Measurements from ENCODE around the gene HPD.
"Not testable (repeated sequence)": the region's sequence is repeated elsewhere in the genome, so short reads cannot be mapped to it uniquely, and the experiment has no call there.

HPD gene

GRCh38 chr12:121858662-121859572, at the start of gene HPD:
TSS of gene HPD (minus strand) at chr12:121858859. CDS start at chr12:121858823, 36 bp downstream.
- no peak for DNase-seq

- no peak for DNase-seq
These were observed 47.1 kb upstream of the HPD start for GRCh38 chr12:121905746-121906145.

- DNase-seq = no peak
These were observed 44.5 kb upstream of the HPD start for GRCh38 chr12:121903202-121903601.

GRCh38 chr12:121899590-121899989, 40.9 kb upstream of the HPD start:
- no peak for DNase-seq

- no peak for DNase-seq
These were observed 39.6 kb upstream of the HPD start for GRCh38 chr12:121898287-121898686.

GRCh38 chr12:121894633-121895032, 36.0 kb upstream of the HPD start:
- DNase-seq = no peak

- no peak for DNase-seq
These were observed 35.4 kb upstream of the HPD start for GRCh38 chr12:121893961-121894460.

- no peak for DNase-seq
These were observed 34.3 kb upstream of the HPD start for GRCh38 chr12:121892673-121893561.

- DNase-seq = not testable (repeated sequence)
These were observed 31.0 kb upstream of the HPD start for GRCh38 chr12:121889661-121890060.

- DNase-seq = no peak
These were observed 30.6 kb upstream of the HPD start for GRCh38 chr12:121889274-121889624.

GRCh38 chr12:121888478-121889273, 30.0 kb upstream of the HPD start, which contains the start of gene PSMD9:
TSS of gene PSMD9 (plus strand) at chr12:121888790. CDS start at chr12:121888857, 67 bp downstream.
- peak; percentile 99 for DNase-seq

GRCh38 chr12:121888083-121888477, 29.4 kb upstream of the HPD start:
- no peak for DNase-seq

- DNase-seq = not testable (repeated sequence)
These were observed 26.5 kb upstream of the HPD start for GRCh38 chr12:121885129-121885528.

- no peak for DNase-seq
These were observed 24.6 kb upstream of the HPD start for GRCh38 chr12:121883315-121883660.

GRCh38 chr12:121876080-121876447, 17.4 kb upstream of the HPD start:
- not testable (repeated sequence) for DNase-seq

GRCh38 chr12:121875582-121875981, 16.9 kb upstream of the HPD start:
- no peak for DNase-seq

GRCh38 chr12:121874071-121874470, 15.4 kb upstream of the HPD start:
- no peak for DNase-seq

- DNase-seq = no peak
These were observed 14.5 kb upstream of the HPD start for GRCh38 chr12:121873216-121873569.

GRCh38 chr12:121872546-121873215, 14.0 kb upstream of the HPD start:
- DNase-seq = no peak

- no peak for DNase-seq
These were observed 12.8 kb upstream of the HPD start for GRCh38 chr12:121871467-121871866.

GRCh38 chr12:121869229-121869628, 10.6 kb upstream of the HPD start:
- DNase-seq = not testable (repeated sequence)

- DNase-seq = no peak
These were observed 7.7 kb upstream of the HPD start for GRCh38 chr12:121866331-121866730.
